SJSA1 (cell line): ENCODE results near the gene AQR. TPM values are rescaled to one million over a fixed set of nuclear protein-coding genes. Genes with fewer than 3 reads are reported as not detected.

Experiments
- DNase-seq, 2 experiments: peaks; one replicate each; pipeline ENCODE4 v3.0.0-alpha.2; 2015 to 2020; ENCODE audit warnings: low spot score in 2 of 2, low read depth in 1 of 2
- H3K27ac ChIP-seq: fragments of 250-450 bp; sonication (Bioruptor Pico); 2 replicates; pipeline ENCODE4 v1.5.1; 2020; ENCODE audit warnings: mild to moderate bottlenecking, moderate library complexity
- H3K27me3 ChIP-seq: fragments of 250-450 bp; sonication (Bioruptor Pico); replicated peaks from 2 replicates; pipeline ENCODE4 v1.5.1; 2020; ENCODE audit warnings: mild to moderate bottlenecking, moderate library complexity
- H3K36me3 ChIP-seq: fragments of 250-450 bp; sonication (Bioruptor Pico); 2 replicates; pipeline ENCODE4 v1.5.1; 2020; ENCODE audit warnings: mild to moderate bottlenecking
- H3K4me1 ChIP-seq: fragments of 250-450 bp; sonication (Bioruptor Pico); replicated peaks from 2 replicates; pipeline ENCODE4 v1.6.1; 2021; ENCODE audit warnings: mild to moderate bottlenecking
- H3K4me3 ChIP-seq: fragments of 250-450 bp; sonication (Bioruptor Pico); 2 replicates; pipeline ENCODE4 v1.5.1; 2020; ENCODE audit warnings: mild to moderate bottlenecking
- H3K9me3 ChIP-seq: fragments of 250-450 bp; sonication (Bioruptor Pico); replicated peaks from 2 replicates; pipeline ENCODE4 v1.5.1; 2020; ENCODE audit warnings: mild to moderate bottlenecking
- total RNA-seq: library from RNA; depleted of rRNA; stranded (reverse); fragments of >200 nt; shearing (Covaris generic); gene quantifications from 2 replicates; pipeline ENCODE4 v1.2.3, GENCODE V29; 2014

The AQR gene
- total RNA-seq, 1 experiment from 2014 or later = 27.9 TPM

DNA sequence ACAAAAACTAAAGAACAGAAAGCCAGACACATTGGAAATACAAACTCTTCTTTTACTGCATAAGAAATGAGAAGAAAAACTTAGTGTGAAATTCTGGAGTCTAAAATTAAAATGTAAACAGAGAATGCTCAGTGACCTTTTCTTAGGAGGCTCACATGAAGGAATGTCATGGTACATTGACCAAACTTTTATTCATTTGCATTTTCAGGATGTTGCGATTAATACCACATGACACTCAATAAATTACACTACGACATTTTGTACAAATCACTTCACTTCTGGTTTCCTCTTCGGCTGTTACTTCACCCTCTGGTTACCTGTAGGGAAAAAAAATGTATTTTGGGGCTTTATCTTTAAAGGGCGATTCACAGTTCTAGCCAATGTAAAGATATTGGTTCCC is 117.8 kb downstream of the AQR start:
- Histone ChIP-seq H3K36me3 (peaks cover 17% of the 10 kb centered on the region), H3K27ac (no peak overlapping the region), H3K4me1 (peaks cover 15% of the 10 kb centered on the region), H3K27me3 (no peaks in the 10 kb centered on the region), H3K9me3 (no peaks in the 10 kb centered on the region; the same call in 1 of the 2 replicates), H3K4me3 (no peak overlapping the region)
- DNase-seq = no peak

DNA sequence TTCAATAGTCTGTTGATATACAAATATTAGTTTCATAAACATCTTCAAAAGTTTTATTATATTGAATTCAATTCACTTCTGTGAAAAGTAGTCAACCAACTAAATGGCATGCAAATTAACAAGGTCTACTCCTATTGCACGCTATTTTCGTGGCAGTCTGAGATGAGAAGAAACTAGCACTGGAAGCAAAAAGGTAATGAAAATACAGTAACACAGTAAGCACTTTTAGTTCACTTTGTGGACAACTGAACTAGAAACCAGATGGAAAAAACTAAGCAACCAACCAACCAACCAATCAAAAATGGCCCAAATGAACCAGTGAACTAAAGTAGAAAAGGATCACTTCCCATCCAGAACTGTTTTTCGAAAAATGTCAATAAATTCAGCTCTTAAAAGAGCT is 118.5 kb downstream of the AQR start:
- Histone ChIP-seq H3K27me3 (no peaks in the 10 kb centered on the region), H3K9me3 (no peaks in the 10 kb centered on the region; the same call in 1 of the 2 replicates), H3K4me1 (peaks cover 13% of the 10 kb centered on the region), H3K4me3 (no peak overlapping the region), H3K27ac (no peak overlapping the region), H3K36me3 (peaks cover 10% of the 10 kb centered on the region)
- no peak for DNase-seq

DNA sequence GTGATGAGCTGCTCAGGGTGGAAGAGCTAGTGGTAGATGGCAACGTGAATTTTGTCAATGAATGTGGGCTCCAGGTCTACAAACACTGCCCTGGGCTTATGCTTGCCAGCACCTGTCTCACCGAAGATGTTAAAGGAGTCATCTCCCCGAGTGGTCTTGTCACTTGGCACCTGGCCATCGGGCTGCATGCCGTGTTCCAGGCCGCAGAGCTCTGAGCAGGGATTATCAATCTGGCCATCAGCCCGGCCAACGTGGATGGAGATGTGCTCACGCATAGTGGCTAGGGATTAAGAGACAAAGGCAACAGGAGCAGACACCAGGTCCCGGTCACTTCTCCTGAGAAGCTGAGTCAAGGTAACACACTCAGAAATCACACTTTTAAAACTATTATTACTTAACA is 119.4 kb downstream of the AQR start:
- no peak overlapping the region for H3K27ac ChIP-seq
- H3K4me3 ChIP-seq = no peak overlapping the region
- DNase-seq = no peak
- peaks cover 4% of the 10 kb centered on the region for H3K36me3 ChIP-seq
- H3K9me3 ChIP-seq = no peaks in the 10 kb centered on the region; the same call in 1 of the 2 replicates
- H3K4me1 ChIP-seq = peaks cover 6% of the 10 kb centered on the region; the same call in 1 of the 2 replicates
- no peaks in the 10 kb centered on the region for H3K27me3 ChIP-seq

DNA sequence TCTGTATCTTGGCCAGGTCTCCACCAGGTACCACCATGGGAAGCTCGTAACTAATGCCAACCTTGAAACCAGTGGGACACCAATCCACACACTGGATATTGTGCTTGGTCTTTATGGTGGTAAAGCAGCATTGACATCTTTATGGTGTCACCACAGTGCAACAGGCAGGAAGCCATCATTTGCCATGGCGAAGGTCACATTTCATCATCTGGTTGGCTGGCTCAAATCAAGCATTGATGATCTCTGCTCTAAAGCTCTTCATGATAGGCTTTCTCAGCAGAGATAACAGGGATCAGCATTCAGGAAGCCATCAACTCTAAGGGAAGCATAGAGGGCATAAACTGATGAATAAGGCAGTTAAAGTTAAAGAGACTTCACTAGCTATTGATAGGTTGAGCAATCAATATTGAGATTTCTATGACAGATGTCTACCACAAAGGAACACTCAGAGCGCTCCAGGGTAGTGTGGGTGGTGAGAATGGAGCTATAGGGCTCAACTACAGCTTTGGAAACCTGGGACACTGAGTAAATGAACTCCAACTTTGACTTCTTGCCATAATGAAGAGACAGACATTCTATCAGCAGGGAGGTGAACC is 120.1 kb downstream of the AQR start:
- DNase-seq = no peak
- H3K27me3 ChIP-seq = no peaks in the 10 kb centered on the region
- H3K4me3 ChIP-seq = no peak overlapping the region
- H3K4me1 ChIP-seq = peaks cover 3% of the 10 kb centered on the region; the same call in 1 of the 2 replicates
- H3K27ac ChIP-seq = no peak overlapping the region
- no peaks in the 10 kb centered on the region; the same call in 1 of the 2 replicates for H3K9me3 ChIP-seq
- H3K36me3 ChIP-seq = no peaks in the 10 kb centered on the region

DNA sequence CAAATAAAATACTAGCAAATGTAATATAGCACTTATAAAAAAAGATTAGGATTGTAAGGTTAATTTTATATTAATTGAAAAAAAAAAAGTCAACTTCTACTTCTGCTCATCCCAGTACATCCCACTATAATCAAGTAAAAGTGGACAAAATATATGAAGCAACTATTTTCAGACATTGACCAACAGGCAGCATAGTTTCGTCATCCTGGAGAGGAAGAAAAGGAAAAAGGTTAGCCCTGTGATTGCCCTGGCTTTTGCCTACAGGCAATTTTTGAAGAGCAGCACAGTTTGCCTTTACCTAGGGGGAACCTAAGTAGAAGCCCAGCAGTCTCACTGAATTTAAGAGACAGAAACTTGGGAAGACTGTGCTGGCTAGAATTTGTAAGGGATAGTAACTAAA is 121.9 kb downstream of the AQR start:
- Histone ChIP-seq H3K4me3 (no peak overlapping the region), H3K9me3 (no peaks in the 10 kb centered on the region; the same call in 1 of the 2 replicates), H3K27me3 (no peaks in the 10 kb centered on the region), H3K4me1 (no peaks in the 10 kb centered on the region), H3K36me3 (no peaks in the 10 kb centered on the region), H3K27ac (no peak overlapping the region)
- DNase-seq = no peak

DNA sequence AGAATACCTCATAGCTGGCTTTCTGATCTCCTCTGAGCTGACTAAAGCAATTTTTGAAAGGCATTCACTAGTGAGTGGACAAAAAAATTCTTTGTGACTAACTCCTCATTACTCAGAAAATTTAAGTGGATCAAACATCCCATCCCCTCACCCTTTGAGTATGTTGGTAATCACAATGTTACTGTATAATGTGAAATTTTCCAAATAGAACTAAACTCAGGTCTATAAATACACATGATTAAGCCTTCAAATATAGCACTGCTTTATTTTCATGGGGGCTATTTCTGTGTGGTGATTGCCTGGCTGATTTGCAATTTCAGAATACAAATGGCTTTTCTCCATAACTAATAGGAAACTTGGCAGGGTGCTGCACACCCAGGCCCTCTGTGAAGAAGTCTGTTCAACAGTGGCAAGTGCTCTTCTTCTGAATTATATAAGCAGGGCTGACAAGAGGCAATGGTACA is 128.2 kb downstream of the AQR start:
- no peaks in the 10 kb centered on the region for H3K36me3 ChIP-seq
- peaks cover 19% of the 10 kb centered on the region for H3K4me1 ChIP-seq
- H3K27me3 ChIP-seq = no peaks in the 10 kb centered on the region
- no peaks in the 10 kb centered on the region for H3K9me3 ChIP-seq
- DNase-seq = peak in 1 of 2 experiments; percentile 10
- H3K4me3 ChIP-seq = no peak overlapping the region
- no peak overlapping the region for H3K27ac ChIP-seq

DNA sequence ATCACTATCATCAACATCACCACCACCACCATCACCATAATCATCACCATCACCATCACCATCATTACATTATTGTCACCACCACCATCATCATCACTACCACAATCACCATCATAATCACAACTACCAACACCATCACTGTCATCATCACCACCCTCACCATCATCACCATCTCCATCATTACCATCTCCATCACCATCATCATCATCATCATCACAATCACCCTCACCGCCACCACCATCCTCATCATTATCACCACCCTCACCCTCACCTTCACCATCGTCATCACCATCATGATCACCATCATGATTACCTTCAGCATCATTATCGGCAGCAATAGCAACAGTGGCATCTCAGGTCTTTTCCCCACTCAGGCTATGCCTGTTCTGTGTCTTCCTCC is 131.3 kb downstream of the AQR start:
- Histone ChIP-seq H3K27ac (no peak overlapping the region), H3K27me3 (no peaks in the 10 kb centered on the region), H3K9me3 (no peaks in the 10 kb centered on the region), H3K36me3 (no peaks in the 10 kb centered on the region), H3K4me1 (peaks cover 19% of the 10 kb centered on the region), H3K4me3 (no peak overlapping the region)
- no peak for DNase-seq

DNA sequence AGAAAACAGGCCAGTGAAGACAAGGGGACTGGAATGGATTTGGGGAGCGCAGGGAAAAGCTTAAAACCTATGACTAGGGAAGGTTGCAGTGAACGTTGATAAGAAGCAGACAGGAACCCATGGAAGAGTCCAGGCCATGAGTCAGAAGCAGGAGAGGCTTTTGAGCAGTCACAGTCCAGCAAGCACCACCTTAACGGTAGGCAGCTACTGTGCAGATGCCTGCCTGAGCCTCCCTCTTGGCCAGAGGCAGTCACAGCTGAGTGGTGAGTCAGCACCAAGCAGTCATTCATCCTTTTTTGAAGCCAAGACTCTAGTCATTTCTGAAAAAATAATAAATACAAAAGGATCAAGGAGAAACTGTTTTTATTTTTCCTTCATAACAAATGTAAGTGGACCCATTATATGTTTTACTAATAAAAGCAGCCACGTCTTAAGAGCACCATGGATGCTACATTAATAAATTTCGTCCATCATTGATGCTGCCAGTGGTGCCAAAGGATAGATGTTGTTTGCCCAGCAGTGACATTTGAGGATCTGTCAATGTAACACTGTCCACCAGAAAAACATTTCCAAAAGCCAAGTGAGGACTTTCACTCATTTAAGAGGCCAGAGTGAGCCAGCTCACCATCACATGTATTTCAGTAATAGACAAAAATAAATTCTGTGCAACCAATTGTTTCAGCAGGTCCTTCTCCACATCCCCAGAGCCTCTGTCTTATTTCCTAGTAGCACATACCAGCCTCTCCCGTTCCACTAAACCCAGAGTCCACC is 132.1 kb downstream of the AQR start:
- Histone ChIP-seq H3K4me1 (peaks cover 19% of the 10 kb centered on the region), H3K4me3 (no peak overlapping the region), H3K27me3 (no peaks in the 10 kb centered on the region), H3K9me3 (no peaks in the 10 kb centered on the region), H3K27ac (no peak overlapping the region), H3K36me3 (no peaks in the 10 kb centered on the region)
- peak; percentile 33 to 69 for DNase-seq

DNA sequence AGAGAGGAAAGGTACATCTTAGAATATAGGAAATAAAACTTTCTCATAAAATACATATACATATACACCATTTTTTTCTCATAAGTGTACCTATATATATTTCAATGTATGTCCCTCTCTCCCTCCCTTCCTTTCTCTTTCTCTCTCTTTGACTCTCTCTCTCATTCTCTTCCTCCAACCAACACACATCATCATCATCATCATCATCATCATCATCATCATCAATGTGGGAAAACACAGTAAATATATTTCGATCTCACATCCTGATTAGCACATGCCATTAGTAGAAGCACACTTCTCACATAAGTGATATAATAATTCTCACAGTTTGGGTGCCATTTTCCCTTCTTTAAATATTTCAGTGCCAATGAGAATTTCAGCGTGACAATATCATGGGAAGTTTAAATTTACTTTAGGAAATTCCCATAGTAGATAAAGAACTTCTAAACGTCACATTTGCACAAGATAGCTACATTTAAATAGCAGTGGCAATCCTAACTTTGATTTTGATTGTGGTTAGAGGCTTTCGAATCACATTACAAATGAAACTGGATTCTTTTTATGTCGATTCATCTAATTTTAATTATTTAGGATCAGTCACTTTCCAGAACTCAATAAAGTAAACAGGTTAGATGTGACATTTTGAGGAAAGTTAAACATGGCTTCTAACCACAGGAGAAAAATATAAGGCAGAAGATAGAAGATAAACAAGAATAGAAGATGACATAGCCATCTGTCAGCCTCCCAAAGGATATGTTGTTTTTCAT is 141.2 kb downstream of the AQR start:
- Histone ChIP-seq H3K27me3 (no peaks in the 10 kb centered on the region; the same call in 1 of the 2 replicates), H3K36me3 (no peaks in the 10 kb centered on the region), H3K27ac (no peak overlapping the region), H3K4me3 (no peak overlapping the region), H3K9me3 (no peaks in the 10 kb centered on the region), H3K4me1 (no peaks in the 10 kb centered on the region)
- no peak for DNase-seq

DNA sequence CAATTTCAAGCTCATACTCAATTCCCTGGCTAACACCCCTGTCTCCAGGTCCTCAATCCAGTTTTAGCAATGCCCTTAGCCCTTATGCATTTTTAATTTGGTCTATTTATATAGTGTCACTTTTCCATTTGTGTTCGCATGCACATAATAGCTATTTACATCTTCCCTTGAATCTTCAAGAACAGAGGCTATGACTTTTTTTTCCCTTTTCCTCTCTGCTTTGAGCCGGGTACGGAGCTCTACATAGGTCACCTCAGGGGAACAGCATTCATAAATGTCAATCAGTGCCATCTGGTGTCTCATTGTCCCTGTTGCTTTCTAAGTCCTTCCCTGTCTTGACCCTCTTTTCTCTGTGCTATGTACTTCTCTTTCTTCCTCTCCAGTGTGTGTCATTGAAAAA is 147.7 kb downstream of the AQR start:
- DNase-seq = no peak
- no peak overlapping the region for H3K4me3 ChIP-seq
- H3K36me3 ChIP-seq = no peaks in the 10 kb centered on the region; the same call in 1 of the 2 replicates
- peaks cover 12% of the 10 kb centered on the region for H3K4me1 ChIP-seq
- no peaks in the 10 kb centered on the region; the same call in 1 of the 2 replicates for H3K27me3 ChIP-seq
- no peak overlapping the region for H3K27ac ChIP-seq
- H3K9me3 ChIP-seq = no peaks in the 10 kb centered on the region; the same call in 1 of the 2 replicates

DNA sequence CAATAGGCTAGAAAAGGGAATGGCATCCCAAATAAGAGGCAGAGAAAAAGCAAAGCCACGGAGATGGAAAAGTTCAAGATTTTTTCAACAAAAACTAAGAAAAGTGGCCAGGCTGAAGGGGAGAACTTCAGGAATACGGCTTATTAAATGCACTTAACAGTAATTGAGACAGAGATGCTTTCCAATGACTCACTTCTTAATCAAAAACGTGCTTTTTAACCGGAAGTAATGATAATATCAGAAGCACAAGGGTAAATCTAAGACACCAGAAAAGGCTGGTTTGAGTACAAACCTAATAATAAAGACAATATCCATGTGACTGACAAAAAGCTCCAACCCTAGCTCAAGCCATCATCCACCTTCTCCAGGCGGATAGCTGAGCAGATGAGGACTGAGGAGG is 149.4 kb downstream of the AQR start:
- no peak for DNase-seq
- Histone ChIP-seq H3K4me3 (no peak overlapping the region), H3K36me3 (no peaks in the 10 kb centered on the region; the same call in 1 of the 2 replicates), H3K27ac (no peak overlapping the region), H3K4me1 (peaks cover 15% of the 10 kb centered on the region), H3K27me3 (no peaks in the 10 kb centered on the region), H3K9me3 (no peaks in the 10 kb centered on the region; the same call in 1 of the 2 replicates)

DNA sequence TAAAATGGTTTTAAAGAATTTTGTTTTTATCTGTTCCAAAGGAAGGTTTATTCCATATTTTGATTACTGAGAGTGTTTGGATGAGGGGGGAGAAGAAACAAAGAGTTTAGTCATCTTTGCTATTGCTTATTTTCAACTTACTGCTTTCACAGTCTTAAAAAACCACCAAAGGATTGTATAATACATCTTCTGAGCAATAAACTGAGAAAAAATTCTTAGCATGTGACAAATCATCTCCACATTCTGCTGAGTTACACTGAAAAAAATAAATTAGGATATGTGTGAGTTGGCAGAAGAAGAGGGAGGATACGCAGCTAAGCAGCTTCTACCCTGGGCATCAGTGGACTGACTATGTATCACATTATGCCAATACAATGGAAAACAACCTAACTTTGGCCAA is 151.0 kb downstream of the AQR start:
- peak in 1 of 2 experiments; percentile 45 for DNase-seq

DNA sequence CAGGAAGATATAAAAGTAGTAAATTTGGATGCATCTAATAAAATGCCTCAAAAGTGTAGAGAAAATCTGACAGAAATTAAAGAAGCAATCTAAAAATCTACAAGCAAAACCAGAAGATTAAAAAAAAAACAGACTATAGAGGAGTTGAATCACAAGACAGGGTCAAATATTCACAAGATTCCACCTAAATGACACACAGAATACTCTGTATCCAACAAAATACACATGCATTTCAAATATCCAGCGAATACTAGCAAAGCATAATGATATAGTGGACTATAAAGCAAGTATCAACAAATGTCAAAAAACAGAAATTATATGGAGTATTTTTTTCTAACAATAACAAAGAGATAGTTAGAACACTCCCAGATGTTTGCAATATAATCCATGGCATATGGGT is 153.7 kb downstream of the AQR start:
- no peak for DNase-seq
- Histone ChIP-seq H3K4me3 (no peak overlapping the region), H3K27me3 (no peaks in the 10 kb centered on the region), H3K9me3 (no peaks in the 10 kb centered on the region; the same call in 1 of the 2 replicates), H3K36me3 (no peaks in the 10 kb centered on the region; the same call in 1 of the 2 replicates), H3K27ac (no peak overlapping the region), H3K4me1 (peaks cover 44% of the 10 kb centered on the region)

More for the DNA sequence above, 151.0 kb downstream of the AQR start:
- H3K27me3 ChIP-seq = no peaks in the 10 kb centered on the region
- H3K4me1 ChIP-seq = peaks cover 19% of the 10 kb centered on the region
- no peaks in the 10 kb centered on the region; the same call in 1 of the 2 replicates for H3K9me3 ChIP-seq
- H3K4me3 ChIP-seq = no peak overlapping the region
- no peaks in the 10 kb centered on the region; the same call in 1 of the 2 replicates for H3K36me3 ChIP-seq
- H3K27ac ChIP-seq = peak overlapping the region; percentile 13; the same call in 1 of the 2 replicates
